Stimulated activated naive CD8-positive, alpha-beta T cell treated with anti-CD3 and anti-CD28 coated beads, Interleukin-15, Interleukin-2, amounts not matched to agents 100 ng/mL and 50 ng/mL, for 24 hours (primary cell): ENCODE results near the gene GOLGA2.

Experiments used
- H3K27ac Mint-ChIP-seq: one replicate; pipeline ENCODE4 v1.8.0; 2021; ENCODE audit warnings: mild to moderate bottlenecking, mixed read lengths
- H3K27me3 Mint-ChIP-seq: one replicate; pipeline ENCODE4 v1.8.0; 2021; ENCODE audit warnings: mixed read lengths
- H3K36me3 Mint-ChIP-seq: one replicate; pipeline ENCODE4 v1.8.0; 2021; ENCODE audit warnings: low read depth, mixed read lengths
- H3K4me1 Mint-ChIP-seq: one replicate; pipeline ENCODE4 v1.8.0; 2021; ENCODE audit warnings: low read depth, mixed read lengths
- H3K4me3 Mint-ChIP-seq: one replicate; pipeline ENCODE4 v1.8.0; 2021; ENCODE audit warnings: mild to moderate bottlenecking, mixed read lengths
- H3K9me3 Mint-ChIP-seq: one replicate; pipeline ENCODE4 v1.8.0; 2021; ENCODE audit warnings: mixed read lengths

The GOLGA2 gene

DNA sequence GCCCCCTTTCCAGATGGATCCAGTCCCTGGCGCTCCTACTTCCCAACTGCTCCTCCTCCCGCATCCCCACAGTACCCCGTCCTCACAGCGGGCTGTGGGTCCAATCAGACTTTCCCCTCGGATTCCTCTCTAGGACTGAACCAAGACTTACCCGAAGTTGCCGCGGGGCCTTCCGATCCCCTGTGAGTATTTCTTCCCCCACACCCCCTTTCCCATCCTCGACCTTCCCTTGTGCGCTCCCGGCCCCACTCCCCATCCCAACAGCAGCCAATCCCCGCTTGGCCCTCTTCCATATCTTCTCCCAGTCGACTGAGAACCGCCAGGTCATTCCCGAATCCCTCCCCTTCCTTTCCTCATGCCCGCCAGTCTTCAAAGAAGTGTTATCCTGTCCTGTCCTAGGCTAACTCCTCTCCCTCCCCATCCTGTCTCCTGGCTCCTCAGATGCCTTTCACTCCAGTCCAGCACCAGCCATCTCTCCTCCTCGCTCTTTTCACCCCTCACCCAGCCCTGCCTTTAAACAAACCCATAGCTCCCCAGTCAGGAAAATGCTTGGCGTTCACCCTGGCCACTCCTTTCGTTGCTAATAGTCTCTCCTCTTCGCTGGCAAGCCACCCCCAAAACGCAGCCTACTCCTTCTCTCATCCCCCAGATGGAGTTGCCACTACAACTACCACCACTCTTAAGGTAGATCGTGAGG is 915 bp upstream of the GOLGA2 start:
- H3K27me3 Mint-ChIP-seq: no peaks in the 10 kb centered on the region
- peaks cover 47% of the 10 kb centered on the region for H3K4me1 Mint-ChIP-seq
- no peaks in the 10 kb centered on the region for H3K9me3 Mint-ChIP-seq
- peaks cover 12% of the 10 kb centered on the region for H3K36me3 Mint-ChIP-seq
- peak overlapping the region; percentile 97 for H3K27ac Mint-ChIP-seq
- peak overlapping the region; percentile 97 for H3K4me3 Mint-ChIP-seq

DNA sequence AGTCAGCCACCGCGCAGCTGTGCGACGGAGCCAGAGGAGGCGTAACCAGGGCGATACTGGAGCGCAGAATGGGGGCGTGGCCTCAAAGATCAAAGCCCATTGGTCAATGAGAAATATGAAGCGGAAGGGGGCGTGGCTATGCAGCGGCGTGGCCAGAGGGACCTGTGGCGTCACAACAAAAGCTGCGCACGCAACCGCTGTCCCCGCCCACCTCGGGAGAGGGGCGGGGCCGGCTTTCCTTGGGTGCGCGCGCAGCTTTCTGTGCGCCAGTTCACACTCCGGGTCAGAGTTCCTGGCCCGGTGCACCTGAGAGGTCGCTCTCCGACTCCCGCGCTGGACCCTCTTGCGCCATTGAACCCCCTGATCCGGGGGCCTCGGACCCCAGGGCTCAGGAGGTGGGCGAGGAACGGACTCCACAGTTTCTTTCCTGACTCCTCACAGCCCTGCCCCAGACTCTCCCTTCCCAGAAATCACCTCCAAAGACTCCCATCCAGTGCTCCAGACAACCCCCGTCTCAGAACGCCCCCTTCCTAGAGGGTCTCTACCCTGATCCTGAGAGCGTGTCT is 284 bp upstream of the GOLGA2 start, which contains the start of gene SWI5:
SWI5 (plus strand) TSS at position 269 of the 566 bp plus-strand sequence.
- Mint-ChIP-seq H3K27ac (peak within 1 kb of the TSS; percentile 97), H3K27me3 (no peaks in the 10 kb centered on the region), H3K9me3 (no peaks in the 10 kb centered on the region), H3K36me3 (peaks cover 10% of the 10 kb centered on the region), H3K4me3 (peak within 1 kb of the TSS; percentile 97), H3K4me1 (peaks cover 47% of the 10 kb centered on the region)

DNA sequence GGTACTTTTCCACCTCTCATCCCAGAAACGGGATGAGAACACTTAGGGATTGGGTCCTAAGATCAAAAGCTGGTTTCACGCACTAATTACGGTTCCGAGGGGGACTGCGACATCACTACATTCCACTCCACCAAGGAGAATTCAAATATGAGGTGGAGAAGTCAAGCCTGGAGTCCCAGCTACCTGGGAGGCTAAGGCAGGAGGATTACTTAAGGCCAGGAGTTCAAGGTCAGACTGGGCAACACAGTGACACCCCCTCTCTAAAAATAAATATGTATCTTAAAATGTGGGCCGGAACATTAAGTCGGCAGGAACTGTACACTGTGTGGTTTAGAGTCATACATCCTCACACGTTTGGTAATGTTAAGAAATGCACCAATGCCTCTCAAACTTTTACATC is 1.6 kb downstream of the GOLGA2 start:
- Mint-ChIP-seq H3K27me3 (no peaks in the 10 kb centered on the region), H3K4me1 (peaks cover 43% of the 10 kb centered on the region), H3K4me3 (peak overlapping the region; percentile 97), H3K27ac (no peak overlapping the region), H3K36me3 (peaks cover 10% of the 10 kb centered on the region), H3K9me3 (no peaks in the 10 kb centered on the region)

DNA sequence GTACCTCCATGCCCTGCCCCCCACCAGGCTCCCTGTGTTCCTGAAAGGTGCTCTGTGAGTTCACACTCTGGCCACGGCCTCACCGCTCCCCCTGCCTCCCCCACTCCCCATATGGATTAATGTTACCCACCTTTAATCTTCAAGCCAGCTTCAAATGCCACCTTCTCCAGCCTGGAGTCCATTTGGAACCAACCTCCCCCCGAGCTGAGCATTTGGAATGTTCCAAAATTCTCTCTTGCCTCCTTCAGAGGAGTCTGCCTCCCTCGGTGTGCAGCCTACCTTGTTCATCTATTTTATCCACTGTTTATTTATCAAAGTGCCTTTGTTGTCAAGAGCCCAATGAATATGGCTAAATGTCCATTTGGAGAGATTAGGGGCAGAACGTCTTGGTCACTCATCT is 4.3 kb downstream of the GOLGA2 start:
- Mint-ChIP-seq H3K27ac (no peak overlapping the region), H3K36me3 (peaks cover 17% of the 10 kb centered on the region), H3K4me3 (no peak overlapping the region), H3K27me3 (no peaks in the 10 kb centered on the region), H3K4me1 (peaks cover 22% of the 10 kb centered on the region), H3K9me3 (no peaks in the 10 kb centered on the region)

DNA sequence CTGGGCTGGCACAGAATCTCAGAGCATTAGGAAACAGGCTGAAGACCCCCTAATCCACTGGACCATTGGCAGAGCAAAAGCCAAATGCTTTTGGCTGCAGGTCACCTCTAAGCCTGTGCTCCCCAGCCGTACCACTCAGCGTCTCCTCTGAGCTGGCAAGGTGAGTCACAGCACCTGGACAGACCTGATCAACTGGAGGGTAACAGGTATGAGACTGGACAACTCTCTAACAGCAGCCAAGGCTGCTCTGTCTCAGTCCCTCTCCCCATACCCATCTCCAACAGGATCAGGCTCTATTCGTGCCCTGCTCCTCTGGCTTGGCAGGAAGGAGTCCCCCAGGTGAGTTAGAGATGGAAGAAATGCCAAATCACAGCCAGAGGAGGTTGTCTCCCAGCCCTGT is 4.7 kb downstream of the GOLGA2 start:
- Mint-ChIP-seq H3K27me3 (no peaks in the 10 kb centered on the region), H3K4me3 (no peak overlapping the region), H3K4me1 (peaks cover 18% of the 10 kb centered on the region), H3K9me3 (no peaks in the 10 kb centered on the region), H3K27ac (no peak overlapping the region), H3K36me3 (peaks cover 21% of the 10 kb centered on the region)

DNA sequence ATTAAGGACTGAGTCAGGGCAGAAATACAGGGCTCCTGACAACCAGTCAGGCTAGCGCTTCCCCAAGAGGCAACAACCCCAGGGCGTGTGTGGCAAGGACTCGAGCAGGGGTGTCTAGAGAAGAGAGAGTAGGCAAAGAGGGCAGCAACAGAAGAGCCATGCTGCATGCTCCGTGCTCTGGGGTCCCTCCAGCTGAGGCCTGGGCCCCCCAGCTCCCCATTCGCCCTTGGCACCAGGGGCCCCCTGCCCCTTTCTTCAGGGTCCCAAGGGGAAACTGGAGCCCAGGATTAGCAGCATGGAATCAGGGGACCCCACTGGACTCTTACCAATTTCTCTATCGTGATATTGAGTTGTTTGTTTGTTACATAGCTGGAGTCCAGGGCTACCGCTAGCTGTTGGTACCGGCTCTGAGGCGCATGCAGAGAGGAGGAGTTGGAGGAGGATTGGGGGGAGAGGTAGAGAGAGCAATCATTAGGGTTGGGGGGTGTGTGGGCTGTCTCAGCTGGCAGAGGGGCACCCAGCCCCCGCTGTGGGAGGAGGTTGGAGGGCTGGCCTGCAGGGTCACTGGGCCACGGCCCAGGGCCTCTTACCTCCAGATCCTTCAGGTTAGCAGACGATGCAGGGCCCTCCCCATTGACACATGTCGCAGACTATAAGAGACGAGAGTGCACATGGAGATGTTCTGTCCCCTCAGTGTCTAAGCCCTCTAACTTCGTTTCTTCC is 8.8 kb downstream of the GOLGA2 start:
- Mint-ChIP-seq H3K4me1 (no peaks in the 10 kb centered on the region), H3K4me3 (no peak overlapping the region), H3K9me3 (no peaks in the 10 kb centered on the region), H3K27me3 (no peaks in the 10 kb centered on the region), H3K36me3 (peaks cover 19% of the 10 kb centered on the region), H3K27ac (no peak overlapping the region)

DNA sequence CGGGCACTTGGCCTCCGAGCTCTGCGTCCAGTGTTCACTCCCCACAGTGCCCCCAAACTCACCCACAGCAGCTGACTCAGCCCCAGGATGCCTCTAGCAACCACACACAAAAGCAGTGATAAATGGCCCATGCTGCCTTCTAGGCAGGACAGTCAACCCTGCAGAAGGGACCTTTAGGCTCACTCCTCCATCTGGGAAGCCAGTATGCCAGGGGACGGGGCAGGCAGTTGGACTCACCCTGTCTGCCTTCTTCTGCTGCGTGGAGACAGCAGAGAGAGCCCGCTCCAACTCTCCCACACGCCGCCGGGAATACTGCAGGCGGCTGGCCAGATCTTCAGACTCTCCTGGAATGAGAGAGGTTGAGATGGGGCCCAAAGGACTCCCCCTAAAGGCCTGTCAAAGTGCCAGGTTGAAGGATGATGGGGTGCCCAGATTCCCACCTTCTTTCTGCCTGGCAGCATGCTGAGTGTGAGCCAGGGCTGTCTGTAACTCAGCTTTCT is 10.4 kb downstream of the GOLGA2 start:
- H3K36me3 Mint-ChIP-seq: peaks cover 24% of the 10 kb centered on the region
- no peak overlapping the region for H3K4me3 Mint-ChIP-seq
- H3K27me3 Mint-ChIP-seq: no peaks in the 10 kb centered on the region
- no peaks in the 10 kb centered on the region for H3K4me1 Mint-ChIP-seq
- no peak overlapping the region for H3K27ac Mint-ChIP-seq
- no peaks in the 10 kb centered on the region for H3K9me3 Mint-ChIP-seq

DNA sequence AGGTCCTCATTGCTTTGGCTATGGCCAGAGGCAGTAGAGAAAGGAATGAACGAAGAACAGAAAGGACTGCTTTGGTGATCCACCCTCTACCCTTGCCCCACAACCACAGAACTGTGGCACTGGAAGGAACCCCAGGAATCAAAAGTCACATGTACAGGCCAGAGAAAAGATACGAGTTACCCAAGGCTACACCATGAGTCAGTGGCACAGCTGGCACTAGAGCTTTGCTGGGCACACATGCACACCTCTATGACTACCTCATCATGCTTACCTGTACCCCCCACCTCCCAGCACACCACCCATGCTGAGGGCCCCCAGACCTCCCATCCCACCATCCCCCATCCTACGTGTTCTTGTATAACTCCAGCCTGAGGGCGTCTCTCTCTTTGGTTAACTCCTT is 13.1 kb downstream of the GOLGA2 start:
- no peaks in the 10 kb centered on the region for H3K9me3 Mint-ChIP-seq
- H3K4me1 Mint-ChIP-seq: no peaks in the 10 kb centered on the region
- no peaks in the 10 kb centered on the region for H3K27me3 Mint-ChIP-seq
- no peak overlapping the region for H3K4me3 Mint-ChIP-seq
- H3K36me3 Mint-ChIP-seq: peaks cover 34% of the 10 kb centered on the region
- H3K27ac Mint-ChIP-seq: no peak overlapping the region

DNA sequence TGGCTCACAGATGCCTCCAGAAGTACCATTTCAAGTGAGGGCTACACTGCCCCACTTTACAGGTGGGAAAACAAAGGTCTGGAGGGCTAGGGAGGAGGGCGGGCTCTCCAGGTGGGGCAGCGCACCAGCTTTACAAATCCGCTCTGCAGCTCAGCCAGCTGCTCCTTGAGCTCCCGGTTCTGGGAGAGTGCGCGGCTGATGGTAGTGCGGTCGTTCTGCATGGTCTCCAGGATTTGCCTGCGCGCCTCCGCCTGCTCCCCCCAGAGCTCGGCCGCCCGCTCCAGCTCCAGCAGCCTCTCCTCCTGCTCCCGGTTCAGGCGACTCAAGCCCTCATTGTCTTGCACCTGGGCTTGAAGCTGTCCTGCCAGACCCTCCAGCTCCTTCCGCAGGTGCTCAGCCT is 15.5 kb downstream of the GOLGA2 start:
- Mint-ChIP-seq H3K27ac (no peak overlapping the region), H3K9me3 (no peaks in the 10 kb centered on the region), H3K4me1 (no peaks in the 10 kb centered on the region), H3K36me3 (peaks cover 26% of the 10 kb centered on the region), H3K27me3 (no peaks in the 10 kb centered on the region), H3K4me3 (no peak overlapping the region)

DNA sequence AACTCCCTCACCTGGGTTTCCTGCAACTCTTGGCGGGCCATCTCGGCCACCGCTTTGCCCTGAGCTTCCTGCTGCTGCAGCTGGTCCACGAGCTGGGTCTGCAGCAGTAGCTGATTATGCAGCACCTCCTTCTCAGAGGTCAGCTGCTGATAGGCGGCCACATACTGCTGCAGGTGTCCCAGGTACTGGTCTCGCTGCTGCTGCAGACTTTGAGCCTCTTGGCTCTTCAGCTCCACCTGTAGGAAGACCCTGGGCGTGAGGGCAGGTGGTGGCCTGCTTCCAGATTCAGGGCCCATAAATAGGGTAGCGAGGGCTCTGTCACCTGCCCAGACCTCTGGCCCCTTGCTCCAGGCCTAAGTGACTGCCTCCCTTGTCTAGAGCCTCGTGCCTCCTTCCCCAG is 16.7 kb downstream of the GOLGA2 start:
- peaks cover 3% of the 10 kb centered on the region for H3K4me1 Mint-ChIP-seq
- H3K9me3 Mint-ChIP-seq: no peaks in the 10 kb centered on the region
- H3K27ac Mint-ChIP-seq: no peak overlapping the region
- no peaks in the 10 kb centered on the region for H3K27me3 Mint-ChIP-seq
- H3K36me3 Mint-ChIP-seq: peaks cover 23% of the 10 kb centered on the region
- no peak overlapping the region for H3K4me3 Mint-ChIP-seq

DNA sequence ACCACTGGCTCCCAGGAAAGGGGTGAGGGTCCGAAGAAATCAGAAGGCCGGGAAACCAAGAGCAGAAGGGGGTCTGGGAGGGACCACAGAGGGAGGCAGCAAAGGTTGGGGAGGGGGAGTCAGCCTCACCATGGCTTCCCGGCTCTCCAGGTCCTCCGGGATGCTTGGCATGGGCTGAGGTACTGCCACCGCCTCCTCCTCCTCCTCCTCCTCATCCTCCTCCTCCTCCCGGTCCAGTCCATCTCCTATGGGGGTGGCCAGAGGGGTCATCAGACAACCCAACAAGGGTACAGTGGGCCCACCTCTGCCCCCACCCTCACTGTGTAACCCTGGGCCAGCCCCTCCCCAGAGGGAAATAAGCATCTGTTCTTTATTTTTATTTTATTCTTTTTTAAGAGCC is 17.5 kb downstream of the GOLGA2 start:
- no peaks in the 10 kb centered on the region for H3K9me3 Mint-ChIP-seq
- no peak overlapping the region for H3K4me3 Mint-ChIP-seq
- no peak overlapping the region for H3K27ac Mint-ChIP-seq
- H3K36me3 Mint-ChIP-seq: peaks cover 23% of the 10 kb centered on the region
- peaks cover 3% of the 10 kb centered on the region for H3K4me1 Mint-ChIP-seq
- no peaks in the 10 kb centered on the region for H3K27me3 Mint-ChIP-seq

DNA sequence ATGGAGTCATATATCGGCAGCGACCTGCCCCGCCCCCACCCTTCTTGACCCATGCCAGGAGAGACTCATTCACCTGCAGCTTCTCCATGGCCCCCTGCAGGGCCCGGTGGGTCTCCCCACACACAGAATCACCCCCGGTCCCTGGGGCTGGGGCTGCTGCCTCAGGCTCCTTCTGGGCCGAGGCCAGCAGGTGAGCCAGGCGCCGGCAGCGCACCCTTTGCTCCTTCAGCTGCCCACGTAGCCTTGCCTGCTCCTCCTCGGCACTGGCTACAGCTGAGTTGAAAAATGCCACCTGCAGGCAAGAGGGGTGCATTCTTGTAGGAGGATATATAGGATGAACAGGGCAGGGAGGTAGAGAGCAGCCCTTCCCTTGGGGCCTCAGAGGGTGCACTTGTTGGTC is 17.9 kb downstream of the GOLGA2 start:
- H3K9me3 Mint-ChIP-seq: no peaks in the 10 kb centered on the region
- no peaks in the 10 kb centered on the region for H3K27me3 Mint-ChIP-seq
- no peak overlapping the region for H3K27ac Mint-ChIP-seq
- H3K4me3 Mint-ChIP-seq: no peak overlapping the region
- peaks cover 3% of the 10 kb centered on the region for H3K4me1 Mint-ChIP-seq
- peaks cover 23% of the 10 kb centered on the region for H3K36me3 Mint-ChIP-seq

DNA sequence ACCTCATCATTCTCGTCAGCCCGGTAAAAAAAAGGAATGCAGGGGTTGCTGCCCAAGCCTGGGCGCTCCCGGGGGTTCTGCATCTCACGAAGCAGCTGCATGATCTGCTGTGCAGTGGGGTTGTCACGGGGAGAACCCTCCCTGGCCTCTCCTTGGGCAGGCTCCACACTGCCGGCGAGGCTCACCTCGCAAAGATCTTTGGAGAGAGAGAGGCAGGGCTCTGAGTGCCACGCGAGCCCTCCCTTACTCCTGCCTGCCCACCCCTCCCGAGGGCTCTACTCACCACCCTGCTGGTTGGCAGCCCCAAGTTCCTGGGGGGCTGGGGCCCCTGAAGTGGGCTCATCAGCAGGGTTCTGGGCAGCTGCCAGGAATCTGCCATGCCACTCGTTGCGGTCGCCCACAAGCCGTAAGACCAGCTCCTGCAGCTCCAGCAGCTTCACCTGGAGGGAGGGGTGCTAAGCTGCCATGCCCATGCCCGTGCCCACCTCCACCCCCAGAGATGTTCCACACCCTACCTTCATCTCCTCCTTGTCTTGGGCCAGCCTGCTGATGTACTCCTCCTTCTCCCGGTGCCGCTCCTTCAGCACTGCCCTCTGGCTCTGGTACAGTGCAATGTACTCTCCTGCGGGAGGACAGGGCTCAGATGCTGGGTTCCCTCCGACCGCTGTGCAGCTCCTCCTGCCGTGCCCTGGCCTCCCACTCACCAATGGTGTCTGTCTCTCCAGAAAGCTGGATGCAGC is 18.6 kb downstream of the GOLGA2 start:
- no peak overlapping the region for H3K27ac Mint-ChIP-seq
- H3K4me3 Mint-ChIP-seq: no peak overlapping the region
- H3K27me3 Mint-ChIP-seq: peaks cover under 1% of the 10 kb centered on the region
- no peaks in the 10 kb centered on the region for H3K9me3 Mint-ChIP-seq
- H3K4me1 Mint-ChIP-seq: peaks cover 3% of the 10 kb centered on the region
- peaks cover 23% of the 10 kb centered on the region for H3K36me3 Mint-ChIP-seq

DNA sequence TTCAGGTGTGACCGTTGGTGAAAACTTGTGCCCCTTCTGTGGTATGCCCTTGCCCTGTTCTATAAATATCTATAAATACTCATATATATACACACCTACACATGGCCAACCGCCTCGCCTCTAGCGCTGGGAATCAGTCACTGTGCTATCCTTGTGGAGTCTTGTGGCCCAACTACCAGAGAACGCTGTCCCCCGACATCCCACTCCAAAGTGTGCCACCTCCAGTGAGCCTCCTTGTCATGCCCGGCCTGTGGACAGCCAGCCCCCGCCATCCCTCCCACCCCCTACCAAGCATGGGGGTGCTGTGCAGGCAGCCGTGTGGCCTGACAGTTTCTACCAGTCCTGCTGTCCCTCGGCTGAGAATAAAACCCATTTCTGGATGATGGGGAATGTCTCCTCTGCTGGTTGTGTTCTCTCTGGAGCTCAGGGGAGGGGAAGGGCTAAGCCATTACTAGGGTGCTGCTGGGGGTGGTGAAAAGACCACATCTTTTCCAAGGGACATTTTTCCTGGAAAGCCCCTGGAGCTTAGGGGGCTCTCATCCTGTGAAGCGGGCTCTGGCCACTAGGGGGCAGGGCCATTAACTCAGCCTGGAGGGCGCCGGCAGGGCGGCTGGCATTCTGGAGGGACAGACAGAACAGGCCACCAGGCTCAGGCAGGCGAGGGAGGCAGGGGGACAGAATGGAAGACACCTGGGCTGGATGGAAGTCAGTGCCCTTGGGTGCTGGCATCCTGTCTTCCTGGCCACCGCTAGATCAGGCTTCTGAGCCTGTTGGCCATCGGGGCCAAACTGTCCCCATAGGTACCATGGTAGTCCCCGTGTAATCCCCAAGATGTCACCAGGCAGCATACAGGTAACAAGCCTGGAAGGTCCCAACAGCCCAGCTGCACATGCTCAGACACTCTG is 20.7 kb downstream of the GOLGA2 start:
- peaks cover 3% of the 10 kb centered on the region for H3K27me3 Mint-ChIP-seq
- H3K4me3 Mint-ChIP-seq: no peak overlapping the region
- H3K27ac Mint-ChIP-seq: no peak overlapping the region
- peaks cover 12% of the 10 kb centered on the region for H3K4me1 Mint-ChIP-seq
- peaks cover 13% of the 10 kb centered on the region for H3K36me3 Mint-ChIP-seq
- H3K9me3 Mint-ChIP-seq: no peaks in the 10 kb centered on the region
